ENCODE results near the gene SNAP47. TPM values are rescaled to one million over a fixed set of nuclear protein-coding genes. Genes with fewer than 3 reads are reported as not detected.

The SNAP47 gene
- total RNA-seq, 4 donors from 2014 or later: 24.1 to 49.0 (median 38.4) TPM

DNA sequence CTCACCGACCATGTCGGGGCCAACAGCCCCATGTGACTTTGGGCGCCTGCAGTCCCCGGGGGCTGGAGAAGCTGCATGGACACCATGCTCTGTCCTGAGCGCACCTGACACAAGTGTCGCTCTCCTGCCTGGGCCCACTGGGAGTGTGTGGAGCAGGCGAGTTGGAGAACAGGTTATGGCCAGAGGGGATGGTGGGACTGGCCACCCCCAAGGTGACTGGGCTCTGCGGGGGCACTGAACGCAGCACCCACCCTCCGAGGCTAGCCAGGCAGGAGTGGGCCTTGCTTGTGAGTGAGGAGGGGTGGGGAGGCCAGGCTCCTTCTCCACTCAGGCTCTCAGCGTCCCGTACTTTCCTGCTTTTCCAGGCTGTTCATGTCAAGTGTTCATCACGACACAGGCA is 35.6 kb downstream of the SNAP47 start:
- intact Hi-C loops (cut with DNase I; ENCODE audit: low total_unique reads): no loop called here
- WGBS, 2 donors (ENCODE audit: low coverage in 1 of 2): 94 to 97% methylated on average over 5 to 13 of the region's 13 CpGs

DNA sequence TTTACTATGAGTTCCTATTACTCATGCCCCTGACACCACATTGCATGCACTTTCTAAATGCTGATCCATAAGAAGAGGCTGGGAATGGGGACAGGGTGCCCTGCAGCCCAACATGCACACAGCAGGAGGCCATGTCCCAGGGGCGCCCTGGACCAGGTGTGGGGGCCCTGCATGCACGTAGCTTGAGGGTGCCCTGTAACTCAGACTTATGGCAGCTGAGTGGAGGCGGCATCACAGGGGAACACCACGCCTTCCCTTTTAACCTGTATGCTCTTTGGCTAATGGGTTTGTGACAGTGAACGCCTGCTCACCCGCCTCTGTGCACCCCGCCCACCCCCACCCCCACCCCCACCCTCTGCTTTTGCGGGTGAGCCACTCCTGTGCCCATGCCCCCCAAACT is 36.1 kb downstream of the SNAP47 start:
- in situ Hi-C loops (cut with MboI; ENCODE audit: low pct_ligation_motif_present in 1 of 4, low pct_unique_long_range_greater_than_20kb in 1 of 4, low sequenced_read_pairs in 3 of 4): loop anchor here in 1 of 4 donors (25.0 kb wide), 1 partner anchor 166 kb away; the partner anchor contains the start of gene WNT9A

More for the DNA sequence above, 35.6 kb downstream of the SNAP47 start:
- Histone ChIP-seq H3K27ac (no peak overlapping the region), H3K4me1 (peaks cover 0 to 4% (median 2%) of the 10 kb centered on the region in 4 donors), H3K4me3 (no peak overlapping the region), H3K36me3 (peaks cover 0 to 5% (median 0%) of the 10 kb centered on the region in 4 donors), H3K27me3 (no peaks in the 10 kb centered on the region), H3K9me3 (no peaks in the 10 kb centered on the region)
- no peak for DNase-seq
- in situ Hi-C loops (cut with MboI; ENCODE audit: low pct_ligation_motif_present in 1 of 4, low pct_unique_long_range_greater_than_20kb in 1 of 4, low sequenced_read_pairs in 3 of 4): loop anchor here in 1 of 4 donors (25.0 kb wide), 1 partner anchor 166 kb away; the partner anchor contains the start of gene WNT9A
- TF ChIP-seq EP300 (IDR thresholded peaks at IDR 0.05; ENCODE audit: low read depth) (no peak), POLR2AphosphoS5 (IDR thresholded peaks at IDR 0.05) (no peak), POLR2A (IDR thresholded peaks at IDR 0.05) (no peak)
- TF ChIP-seq, protein P1, sequence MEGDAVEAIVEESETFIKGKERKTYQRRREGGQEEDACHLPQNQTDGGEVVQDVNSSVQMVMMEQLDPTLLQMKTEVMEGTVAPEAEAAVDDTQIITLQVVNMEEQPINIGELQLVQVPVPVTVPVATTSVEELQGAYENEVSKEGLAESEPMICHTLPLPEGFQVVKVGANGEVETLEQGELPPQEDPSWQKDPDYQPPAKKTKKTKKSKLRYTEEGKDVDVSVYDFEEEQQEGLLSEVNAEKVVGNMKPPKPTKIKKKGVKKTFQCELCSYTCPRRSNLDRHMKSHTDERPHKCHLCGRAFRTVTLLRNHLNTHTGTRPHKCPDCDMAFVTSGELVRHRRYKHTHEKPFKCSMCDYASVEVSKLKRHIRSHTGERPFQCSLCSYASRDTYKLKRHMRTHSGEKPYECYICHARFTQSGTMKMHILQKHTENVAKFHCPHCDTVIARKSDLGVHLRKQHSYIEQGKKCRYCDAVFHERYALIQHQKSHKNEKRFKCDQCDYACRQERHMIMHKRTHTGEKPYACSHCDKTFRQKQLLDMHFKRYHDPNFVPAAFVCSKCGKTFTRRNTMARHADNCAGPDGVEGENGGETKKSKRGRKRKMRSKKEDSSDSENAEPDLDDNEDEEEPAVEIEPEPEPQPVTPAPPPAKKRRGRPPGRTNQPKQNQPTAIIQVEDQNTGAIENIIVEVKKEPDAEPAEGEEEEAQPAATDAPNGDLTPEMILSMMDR (IDR thresholded peaks at IDR 0.05): no peak

DNA sequence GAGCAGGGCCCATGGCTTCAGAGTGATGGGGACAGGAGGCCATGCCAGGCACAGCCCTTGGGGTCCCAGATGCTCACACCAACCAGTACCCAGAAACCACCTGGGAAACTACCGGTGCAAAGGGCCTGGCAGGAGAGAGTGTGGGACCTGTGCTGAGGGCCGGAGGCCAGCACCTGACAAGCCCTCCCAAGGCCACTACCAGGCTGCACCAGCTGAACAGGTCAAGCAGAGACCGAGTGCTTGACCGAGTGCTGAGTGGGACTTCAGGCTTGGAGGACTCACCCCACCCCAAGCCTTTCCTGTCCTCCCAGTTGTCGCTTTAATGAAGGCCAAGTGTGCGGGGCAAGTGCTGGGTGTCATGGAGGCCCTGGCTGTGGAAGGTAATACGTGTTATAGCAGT is 36.5 kb downstream of the SNAP47 start:
- Histone ChIP-seq H3K4me1 (peaks cover 0 to 4% (median 0%) of the 10 kb centered on the region in 4 donors), H3K27me3 (no peaks in the 10 kb centered on the region), H3K4me3 (no peak overlapping the region), H3K27ac (no peak overlapping the region), H3K36me3 (peaks cover 0 to 5% (median 0%) of the 10 kb centered on the region in 4 donors), H3K9me3 (no peaks in the 10 kb centered on the region)
- in situ Hi-C loops (cut with MboI; ENCODE audit: low pct_ligation_motif_present in 1 of 4, low pct_unique_long_range_greater_than_20kb in 1 of 4, low sequenced_read_pairs in 3 of 4): loop anchor here in 1 of 4 donors (25.0 kb wide), 1 partner anchor 166 kb away; the partner anchor contains the start of gene WNT9A
- intact Hi-C loops (cut with DNase I; ENCODE audit: low total_unique reads): no loop called here
- TF ChIP-seq POLR2AphosphoS5 (IDR thresholded peaks at IDR 0.05) (no peak), EP300 (IDR thresholded peaks at IDR 0.05; ENCODE audit: low read depth) (no peak), POLR2A (IDR thresholded peaks at IDR 0.05) (no peak)
- TF ChIP-seq, protein P1 (IDR thresholded peaks at IDR 0.05): no peak
- DNase-seq: no peak
- WGBS, 2 donors (ENCODE audit: low coverage in 1 of 2): 90% methylated on average over 7 of the region's 7 CpGs; no CpG with 5 or more reads in 1 of the 2 donors

More for the DNA sequence above, 36.1 kb downstream of the SNAP47 start:
- DNase-seq: no peak
- Histone ChIP-seq H3K9me3 (no peaks in the 10 kb centered on the region), H3K4me1 (peaks cover 0 to 4% (median 0%) of the 10 kb centered on the region in 4 donors), H3K27ac (no peak overlapping the region), H3K27me3 (no peaks in the 10 kb centered on the region), H3K36me3 (peaks cover 0 to 5% (median 0%) of the 10 kb centered on the region in 4 donors), H3K4me3 (no peak overlapping the region)
- WGBS, 2 donors (ENCODE audit: low coverage in 1 of 2): 92% methylated on average over 8 of the region's 8 CpGs; no CpG with 5 or more reads in 1 of the 2 donors
- TF ChIP-seq POLR2AphosphoS5 (IDR thresholded peaks at IDR 0.05): no peak
- TF ChIP-seq EP300 (IDR thresholded peaks at IDR 0.05; ENCODE audit: low read depth): no peak
- TF ChIP-seq, protein P1 (IDR thresholded peaks at IDR 0.05): no peak
- no peak for TF ChIP-seq POLR2A (IDR thresholded peaks at IDR 0.05)
- intact Hi-C loops (cut with DNase I; ENCODE audit: low total_unique reads): no loop called here

DNA sequence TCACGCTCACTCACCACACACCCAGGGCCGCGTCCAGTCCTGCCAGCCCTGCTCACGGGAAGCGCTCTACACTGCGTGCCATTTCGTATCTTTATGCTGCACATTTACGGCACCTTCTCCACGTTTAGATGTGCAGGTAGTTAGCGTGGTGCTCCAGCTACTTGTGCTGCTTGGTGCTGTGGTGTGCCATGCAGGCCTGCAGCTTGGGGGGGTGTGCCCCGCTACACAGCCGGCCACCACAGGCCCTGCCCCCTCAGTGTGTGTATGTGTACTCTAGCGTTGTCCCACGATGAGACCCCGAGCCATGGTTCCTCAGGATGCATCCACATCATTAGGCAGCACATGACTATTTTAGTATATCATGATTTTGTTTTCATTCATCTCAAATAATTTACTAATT is 38.3 kb downstream of the SNAP47 start:
- Histone ChIP-seq H3K4me1 (peaks cover 0 to 4% (median 0%) of the 10 kb centered on the region in 4 donors), H3K4me3 (no peak overlapping the region), H3K9me3 (no peaks in the 10 kb centered on the region), H3K27me3 (no peaks in the 10 kb centered on the region), H3K27ac (no peak overlapping the region), H3K36me3 (no peaks in the 10 kb centered on the region)
- in situ Hi-C loops (cut with MboI; ENCODE audit: low pct_ligation_motif_present in 1 of 4, low pct_unique_long_range_greater_than_20kb in 1 of 4, low sequenced_read_pairs in 3 of 4): loop anchor here in 1 of 4 donors (25.0 kb wide), 1 partner anchor 164 kb away; the partner anchor contains the start of gene WNT9A
- DNase-seq: no peak
- no peak for TF ChIP-seq POLR2AphosphoS5 (IDR thresholded peaks at IDR 0.05)
- no peak for TF ChIP-seq POLR2A (IDR thresholded peaks at IDR 0.05)
- TF ChIP-seq, protein P1 (IDR thresholded peaks at IDR 0.05): no peak
- no peak for TF ChIP-seq EP300 (IDR thresholded peaks at IDR 0.05; ENCODE audit: low read depth)
- intact Hi-C loops (cut with DNase I; ENCODE audit: low total_unique reads): no loop called here
- WGBS, 2 donors (ENCODE audit: low coverage in 1 of 2): 93% methylated on average over 15 of the region's 15 CpGs; no CpG with 5 or more reads in 1 of the 2 donors
